Body of pancreas (tissue), 4 donors: Measurements from ENCODE around the gene UBE2L6.

Experiments
- CTCF ChIP-seq, 7 experiments: fragments of 450-650 bp in 4 of 7; fragments of 200-600 bp in 3 of 7; sonication (generic) in 3 of 7; IDR thresholded peaks; one replicate each; pipeline ENCODE4 v1.5.1; 2016 to 2019; ENCODE audit warnings: antibody characterized with exemption in 7 of 7
- POLR2A ChIP-seq, 3 donors: fragments of 450-650 bp; IDR thresholded peaks; one replicate each; pipeline ENCODE4 v1.6.1; 2016; ENCODE audit warnings: antibody characterized with exemption in 3 of 3, mild to moderate bottlenecking in 2 of 3

- TF ChIP-seq CTCF (IDR thresholded peaks at IDR 0.05) (no peak), POLR2A (IDR thresholded peaks at IDR 0.05) (no peak)
These were observed 19.6 kb downstream of the UBE2L6 start for GRCh38 chr11:57547854-57548377.
